ENCODE data around the gene SMIM35. TPM values are rescaled to one million over a fixed set of nuclear protein-coding genes. Genes with fewer than 3 reads are reported as not detected.

The SMIM35 gene
- total RNA-seq, 1 experiment from 2014 or later: not detected

- no peak for DNase-seq
- Histone ChIP-seq H3K79me1 (ENCODE audit: insufficient read depth, low read depth, low read length, poor library complexity, severe bottlenecking) (no peaks in the 10 kb centered on the region), H3K14ac (ENCODE audit: insufficient read depth, low read length) (no peak overlapping the region), H2AFZ (ENCODE audit: low read length) (no peak overlapping the region), H3K4ac (ENCODE audit: low read depth, low read length) (no peak overlapping the region), H3K23ac (ENCODE audit: insufficient read length, low read depth, low read length) (no peak overlapping the region), H4K20me1 (ENCODE audit: control insufficient read depth, insufficient read depth, insufficient read length) (no peaks in the 10 kb centered on the region), H2BK120ac (ENCODE audit: low read depth, low read length, poor library complexity, severe bottlenecking) (no peak overlapping the region), H3K23me2 (ENCODE audit: insufficient read length, low read depth, low read length, poor library complexity, severe bottlenecking) (no peaks in the 10 kb centered on the region), H2BK20ac (ENCODE audit: low read depth, low read length, poor library complexity, severe bottlenecking) (no peak overlapping the region), H3K18ac (ENCODE audit: insufficient read length, low read depth, low read length) (no peak overlapping the region), H4K5ac (ENCODE audit: insufficient read length, low read depth, low read length) (no peak overlapping the region), H3K4me2 (ENCODE audit: insufficient read depth, insufficient read length, low read length) (no peak overlapping the region), H3K9ac (ENCODE audit: extremely low read depth, insufficient read length, low read length) (no peak overlapping the region), H3K79me2 (ENCODE audit: insufficient read depth, low read length) (no peaks in the 10 kb centered on the region), H3K27me3 (ENCODE audit: insufficient read depth, low read length) (no peaks in the 10 kb centered on the region; the same call in 1 of the 2 replicates), H3K27ac (ENCODE audit: insufficient read length, low read depth, low read length) (no peak overlapping the region), H2BK5ac (ENCODE audit: insufficient read length, low read length) (no peak overlapping the region), H2BK12ac (ENCODE audit: insufficient read length, low read depth, low read length) (no peak overlapping the region), H3K56ac (ENCODE audit: insufficient read length, low read depth, low read length) (no peak overlapping the region), H3K4me1 (ENCODE audit: insufficient read depth, low read length) (no peaks in the 10 kb centered on the region; the same call in 1 of the 2 replicates), H3K9me3 (ENCODE audit: control insufficient read depth, low read depth, low read length) (no peaks in the 10 kb centered on the region), H2AK5ac (ENCODE audit: insufficient read length, low read length) (no peak overlapping the region), H4K8ac (replicated peaks; ENCODE audit: insufficient read length, low read depth, low read length) (no peak overlapping the region), H3T11ph (ENCODE audit: low read length) (no peak overlapping the region), H2BK15ac (ENCODE audit: low read depth, low read length) (no peak overlapping the region), H4K91ac (ENCODE audit: insufficient read length, low read depth, low read length) (no peak overlapping the region)
- H3K4me3 Mint-ChIP-seq: no peak overlapping the region
- TF ChIP-seq, protein P1, sequence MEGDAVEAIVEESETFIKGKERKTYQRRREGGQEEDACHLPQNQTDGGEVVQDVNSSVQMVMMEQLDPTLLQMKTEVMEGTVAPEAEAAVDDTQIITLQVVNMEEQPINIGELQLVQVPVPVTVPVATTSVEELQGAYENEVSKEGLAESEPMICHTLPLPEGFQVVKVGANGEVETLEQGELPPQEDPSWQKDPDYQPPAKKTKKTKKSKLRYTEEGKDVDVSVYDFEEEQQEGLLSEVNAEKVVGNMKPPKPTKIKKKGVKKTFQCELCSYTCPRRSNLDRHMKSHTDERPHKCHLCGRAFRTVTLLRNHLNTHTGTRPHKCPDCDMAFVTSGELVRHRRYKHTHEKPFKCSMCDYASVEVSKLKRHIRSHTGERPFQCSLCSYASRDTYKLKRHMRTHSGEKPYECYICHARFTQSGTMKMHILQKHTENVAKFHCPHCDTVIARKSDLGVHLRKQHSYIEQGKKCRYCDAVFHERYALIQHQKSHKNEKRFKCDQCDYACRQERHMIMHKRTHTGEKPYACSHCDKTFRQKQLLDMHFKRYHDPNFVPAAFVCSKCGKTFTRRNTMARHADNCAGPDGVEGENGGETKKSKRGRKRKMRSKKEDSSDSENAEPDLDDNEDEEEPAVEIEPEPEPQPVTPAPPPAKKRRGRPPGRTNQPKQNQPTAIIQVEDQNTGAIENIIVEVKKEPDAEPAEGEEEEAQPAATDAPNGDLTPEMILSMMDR (conservative IDR thresholded peaks at IDR 0.05): no peak
- H3K9me3 Mint-ChIP-seq: peaks cover 0 to 4% of the 10 kb centered on the region in 2 experiments; a peak in 1 of 5 replicates
- peaks cover 29% of the 10 kb centered on the region for H3K27me3 Mint-ChIP-seq (ENCODE audit: low read depth)
- no CpG with 5 or more reads among the region's 7 CpGs for WGBS (ENCODE audit: extremely low coverage, insufficient read length, low lambda C conversion rate)
- peaks cover 6 to 11% of the 10 kb centered on the region in 2 experiments for H3K4me1 Mint-ChIP-seq
- no peak overlapping the region; a peak in 1 of 7 replicates for H3K27ac Mint-ChIP-seq
- no peaks in the 10 kb centered on the region; a peak in 1 of 7 replicates for H3K36me3 Mint-ChIP-seq (ENCODE audit: insufficient read depth in 1 of 3, low read depth in 3 of 3)
These were observed 107.1 kb downstream of the SMIM35 start for GRCh38 chr11:117979481-117980211.

All from H9 (cell line).